ENCODE measurements around the gene GMPS.

DNA sequence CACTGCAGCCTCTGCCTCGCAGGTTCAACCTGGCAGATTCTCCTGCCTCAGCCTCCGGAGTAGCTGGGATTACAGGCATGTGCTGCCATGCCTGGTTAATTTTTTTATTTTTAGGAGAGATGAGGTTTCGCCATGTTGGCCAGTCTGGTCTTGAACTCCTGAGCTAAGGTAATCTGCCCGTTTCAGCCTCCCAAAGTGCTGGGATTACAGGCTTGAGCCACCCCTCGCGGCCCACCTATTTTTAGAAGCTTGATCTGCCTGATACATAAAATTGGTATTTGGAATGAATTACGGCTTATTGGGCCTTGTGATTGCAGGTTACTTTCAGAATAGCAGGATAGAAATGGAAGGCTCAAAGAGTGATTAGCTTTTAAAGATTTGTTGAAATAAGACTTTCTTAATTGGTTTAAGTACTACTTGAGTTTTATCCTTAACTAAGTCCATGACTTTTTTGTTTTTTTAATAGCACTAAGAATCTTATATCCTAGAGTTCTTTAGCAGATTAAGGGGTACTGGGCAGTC lies 25.0 kb downstream of the GMPS start:
- TF ChIP-seq, protein P1, sequence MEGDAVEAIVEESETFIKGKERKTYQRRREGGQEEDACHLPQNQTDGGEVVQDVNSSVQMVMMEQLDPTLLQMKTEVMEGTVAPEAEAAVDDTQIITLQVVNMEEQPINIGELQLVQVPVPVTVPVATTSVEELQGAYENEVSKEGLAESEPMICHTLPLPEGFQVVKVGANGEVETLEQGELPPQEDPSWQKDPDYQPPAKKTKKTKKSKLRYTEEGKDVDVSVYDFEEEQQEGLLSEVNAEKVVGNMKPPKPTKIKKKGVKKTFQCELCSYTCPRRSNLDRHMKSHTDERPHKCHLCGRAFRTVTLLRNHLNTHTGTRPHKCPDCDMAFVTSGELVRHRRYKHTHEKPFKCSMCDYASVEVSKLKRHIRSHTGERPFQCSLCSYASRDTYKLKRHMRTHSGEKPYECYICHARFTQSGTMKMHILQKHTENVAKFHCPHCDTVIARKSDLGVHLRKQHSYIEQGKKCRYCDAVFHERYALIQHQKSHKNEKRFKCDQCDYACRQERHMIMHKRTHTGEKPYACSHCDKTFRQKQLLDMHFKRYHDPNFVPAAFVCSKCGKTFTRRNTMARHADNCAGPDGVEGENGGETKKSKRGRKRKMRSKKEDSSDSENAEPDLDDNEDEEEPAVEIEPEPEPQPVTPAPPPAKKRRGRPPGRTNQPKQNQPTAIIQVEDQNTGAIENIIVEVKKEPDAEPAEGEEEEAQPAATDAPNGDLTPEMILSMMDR (IDR thresholded peaks at IDR 0.05) = no peak
- TF ChIP-seq EZH2phosphoT487 (IDR thresholded peaks at IDR 0.05) = no peak
- no peak for TF ChIP-seq EZH2 (IDR thresholded peaks at IDR 0.05)

Data from neural progenitor cell (in vitro differentiated cells).